Stimulated activated CD4-positive, alpha-beta T cell treated with anti-CD3 and anti-CD28 coated beads, Interleukin-4, amount 100 ng/mL, for 4 hours (primary cell): Measurements from ENCODE around the gene RRP9.

Experiments
- DNase-seq, 2 experiments: peaks; one replicate each; pipeline ENCODE4 v3.0.0-alpha.2; 2020

RRP9 gene

DNA sequence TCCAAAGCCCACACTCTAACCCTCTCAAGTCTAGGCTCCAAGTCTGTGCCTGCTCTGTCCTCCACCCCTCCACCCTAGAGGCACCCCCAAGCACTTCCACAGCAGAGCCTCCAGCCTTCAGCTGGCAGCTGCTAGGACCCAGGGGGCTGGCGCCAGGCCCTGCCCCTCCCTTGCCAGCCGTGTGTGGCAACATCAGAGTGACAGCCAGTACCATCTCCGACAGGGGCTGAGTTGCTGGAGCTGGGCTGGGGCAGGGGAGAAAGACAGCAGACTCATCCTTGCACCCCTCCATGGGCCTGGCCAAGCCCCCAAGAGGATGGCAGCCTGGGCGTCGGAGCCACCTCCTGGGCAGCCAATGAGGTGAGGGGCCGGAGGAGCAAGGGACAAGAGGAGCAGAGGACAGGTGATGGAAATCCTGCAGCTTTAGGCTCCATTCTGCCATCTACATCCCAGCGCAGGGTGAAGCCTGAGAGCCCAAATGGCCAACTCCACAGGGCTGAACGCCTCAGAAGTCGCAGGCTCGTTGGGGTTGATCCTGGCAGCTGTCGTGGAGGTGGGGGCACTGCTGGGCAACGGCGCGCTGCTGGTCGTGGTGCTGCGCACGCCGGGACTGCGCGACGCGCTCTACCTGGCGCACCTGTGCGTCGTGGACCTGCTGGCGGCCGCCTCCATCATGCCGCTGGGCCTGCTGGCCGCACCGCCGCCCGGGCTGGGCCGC is 13.6 kb upstream of the RRP9 start, which contains the start of gene GPR62:
Gene GPR62, plus strand, starts transcription at position 207 of the 718 bp plus-strand sequence. Its CDS starts 272 bp downstream, at position 479.
- no peak for DNase-seq

- no peak for DNase-seq
Observed at GRCh38 chr3:51954713-51955112, 13.0 kb upstream of the RRP9 start.

DNA sequence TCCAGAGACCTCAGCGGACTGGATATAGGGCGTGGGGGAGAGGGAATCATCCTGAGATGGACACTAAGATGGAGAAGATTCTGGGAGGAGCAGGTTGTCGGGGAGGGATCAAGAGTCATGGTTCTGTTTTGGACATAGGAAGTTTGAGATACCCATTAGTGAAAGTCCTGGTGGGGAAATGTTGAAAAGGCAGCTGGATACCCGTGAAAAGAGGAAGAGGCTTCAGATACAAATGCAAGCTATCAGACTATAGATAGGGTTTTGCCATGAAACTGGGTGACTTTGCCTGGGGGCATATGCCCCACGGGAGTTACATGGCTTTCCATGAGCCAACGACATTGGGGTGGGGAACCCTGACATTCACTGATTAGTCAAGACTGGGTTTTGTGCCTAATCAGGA is 12.4 kb upstream of the RRP9 start:
- no peak for DNase-seq

- no peak for DNase-seq
Observed at GRCh38 chr3:51953445-51953844, 11.7 kb upstream of the RRP9 start.

- no peak for DNase-seq
Observed at GRCh38 chr3:51950899-51951298, 9.2 kb upstream of the RRP9 start.

- no peak for DNase-seq
Observed at GRCh38 chr3:51949121-51949520, 7.4 kb upstream of the RRP9 start.

- no peak for DNase-seq
Observed at GRCh38 chr3:51948016-51948580, 6.4 kb upstream of the RRP9 start.

DNA sequence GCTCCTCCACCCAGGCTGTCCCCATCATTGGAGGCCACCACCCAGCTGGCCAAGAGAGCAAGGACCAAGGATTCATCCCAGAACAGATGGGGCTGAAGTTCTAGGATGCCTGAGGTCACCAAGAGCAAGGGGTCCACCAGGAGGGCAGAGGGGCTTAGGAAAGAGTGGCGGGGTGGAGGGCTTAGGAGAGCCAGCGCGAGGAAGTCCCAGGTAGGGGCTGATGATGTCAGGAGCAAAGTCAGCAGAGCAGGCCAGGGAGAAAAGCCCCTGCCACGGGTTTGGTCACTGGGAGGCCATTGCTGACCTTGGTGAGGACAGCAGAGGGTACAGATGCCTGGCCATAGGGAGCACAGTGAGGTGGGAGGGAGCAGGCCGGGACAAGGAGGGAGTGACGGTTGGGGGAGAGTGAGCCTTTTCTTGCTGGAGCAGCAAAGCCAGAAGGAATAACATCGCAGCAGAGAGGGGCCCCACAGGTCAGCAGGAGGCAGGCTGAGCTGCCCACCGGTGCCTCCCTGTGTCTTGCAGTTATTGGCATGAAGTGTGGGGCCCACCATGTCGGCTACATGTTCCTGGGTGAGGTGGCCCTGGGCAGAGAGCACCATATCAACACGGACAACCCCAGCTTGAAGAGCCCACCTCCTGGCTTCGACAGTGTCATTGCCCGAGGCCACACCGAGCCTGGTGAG is 5.7 kb upstream of the RRP9 start:
- DNase-seq: no peak

DNA sequence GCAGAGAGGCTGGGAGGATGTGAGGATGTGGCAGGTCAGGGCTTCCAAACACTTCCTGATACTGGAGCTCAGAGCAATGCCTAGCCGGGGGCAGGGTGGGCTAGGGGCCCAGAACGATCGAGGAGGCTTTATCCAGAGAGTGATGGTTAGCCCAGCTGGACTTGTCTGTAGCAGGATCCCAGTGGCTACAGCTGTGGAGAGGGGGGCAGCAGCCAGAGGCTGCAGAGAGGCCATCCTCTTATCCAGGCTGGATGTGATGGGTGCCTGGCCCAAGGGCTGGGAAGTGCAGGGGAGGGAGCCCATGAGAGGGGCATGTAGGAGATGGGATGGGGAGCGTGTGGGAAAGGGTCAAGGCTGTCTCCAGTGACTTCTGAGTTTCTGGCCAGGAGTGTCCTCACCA is 5.1 kb upstream of the RRP9 start:
- DNase-seq: no peak

- no peak for DNase-seq
Observed at GRCh38 chr3:51945926-51946705, 4.4 kb upstream of the RRP9 start.

GRCh38 chr3:51945031-51945840 is 3.5 kb upstream of the RRP9 start:
- no peak for DNase-seq

DNA sequence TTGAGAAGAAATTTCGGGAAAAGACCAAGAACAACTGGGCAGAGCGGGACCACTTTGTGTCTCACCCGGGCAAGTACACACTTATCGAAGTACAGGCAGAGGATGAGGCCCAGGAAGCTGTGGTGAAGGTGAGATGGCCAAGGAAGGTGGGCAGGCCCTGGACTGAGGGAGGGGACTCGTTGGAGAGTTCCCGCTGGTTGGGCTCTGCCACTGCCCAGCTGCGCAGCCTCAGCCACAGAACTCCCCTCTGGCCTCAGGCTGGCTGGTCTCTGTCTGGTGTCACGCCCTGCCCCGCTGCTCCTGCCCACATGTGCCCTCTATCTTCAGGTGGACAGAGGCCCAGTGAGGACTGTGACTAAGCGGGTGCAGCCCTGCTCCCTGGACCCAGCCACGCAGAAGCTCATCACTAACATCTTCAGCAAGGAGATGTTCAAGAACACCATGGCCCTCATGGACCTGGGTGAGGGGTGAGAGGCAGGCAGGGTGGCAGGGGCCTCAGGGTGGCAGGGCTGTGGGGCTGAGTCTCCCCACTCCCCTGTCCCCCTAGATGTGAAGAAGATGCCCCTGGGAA is 2.8 kb upstream of the RRP9 start:
- no peak for DNase-seq

DNA sequence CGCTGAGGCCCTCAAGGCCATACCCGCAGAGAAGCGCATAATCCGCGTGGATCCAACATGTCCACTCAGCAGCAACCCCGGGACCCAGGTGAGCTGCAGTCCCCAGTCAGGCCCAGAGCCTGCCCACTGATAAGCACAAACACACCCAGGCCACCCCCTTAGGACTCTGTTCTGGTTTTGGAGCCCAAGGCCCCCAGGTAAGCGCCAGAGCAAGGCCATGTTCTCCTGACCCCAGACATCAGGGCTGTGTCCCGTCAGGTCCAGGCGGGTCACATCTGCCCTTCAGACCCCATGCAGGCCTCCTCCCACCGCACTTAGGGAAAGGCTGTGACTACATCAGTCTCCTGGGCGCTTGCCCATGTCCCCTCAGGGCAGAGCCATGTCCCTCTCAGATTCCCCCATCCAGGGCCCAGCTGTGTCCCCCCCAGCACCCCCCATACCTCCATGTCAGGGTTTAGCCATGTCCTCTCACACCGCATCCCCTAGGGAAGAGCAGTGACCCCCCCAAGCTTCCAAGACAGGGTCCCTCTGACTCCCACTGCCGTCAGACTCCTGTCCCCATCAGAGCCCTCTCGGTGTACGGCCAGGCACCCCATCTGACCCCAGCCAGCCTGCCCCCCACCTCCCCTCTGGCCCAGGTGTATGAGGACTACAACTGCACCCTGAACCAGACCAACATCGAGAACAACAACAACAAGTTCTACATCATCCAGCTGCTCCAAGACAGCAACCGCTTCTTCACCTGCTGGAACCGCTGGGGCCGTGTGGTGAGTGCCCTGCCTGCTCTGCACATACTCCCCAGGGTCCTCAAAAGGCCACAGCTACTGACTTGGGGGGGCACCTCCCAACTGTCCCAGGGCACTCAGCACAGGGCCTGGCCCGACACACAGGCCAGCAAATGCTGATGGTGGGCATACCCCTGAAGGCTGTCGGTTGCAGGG is 2.0 kb upstream of the RRP9 start:
- no peak for DNase-seq

- DNase-seq: peak; percentile 56 to 72
Observed at GRCh38 chr3:51942603-51943450, 1.1 kb upstream of the RRP9 start.

- DNase-seq: no peak
Observed at GRCh38 chr3:51941463-51941797, 274 bp downstream of the RRP9 start.

DNA sequence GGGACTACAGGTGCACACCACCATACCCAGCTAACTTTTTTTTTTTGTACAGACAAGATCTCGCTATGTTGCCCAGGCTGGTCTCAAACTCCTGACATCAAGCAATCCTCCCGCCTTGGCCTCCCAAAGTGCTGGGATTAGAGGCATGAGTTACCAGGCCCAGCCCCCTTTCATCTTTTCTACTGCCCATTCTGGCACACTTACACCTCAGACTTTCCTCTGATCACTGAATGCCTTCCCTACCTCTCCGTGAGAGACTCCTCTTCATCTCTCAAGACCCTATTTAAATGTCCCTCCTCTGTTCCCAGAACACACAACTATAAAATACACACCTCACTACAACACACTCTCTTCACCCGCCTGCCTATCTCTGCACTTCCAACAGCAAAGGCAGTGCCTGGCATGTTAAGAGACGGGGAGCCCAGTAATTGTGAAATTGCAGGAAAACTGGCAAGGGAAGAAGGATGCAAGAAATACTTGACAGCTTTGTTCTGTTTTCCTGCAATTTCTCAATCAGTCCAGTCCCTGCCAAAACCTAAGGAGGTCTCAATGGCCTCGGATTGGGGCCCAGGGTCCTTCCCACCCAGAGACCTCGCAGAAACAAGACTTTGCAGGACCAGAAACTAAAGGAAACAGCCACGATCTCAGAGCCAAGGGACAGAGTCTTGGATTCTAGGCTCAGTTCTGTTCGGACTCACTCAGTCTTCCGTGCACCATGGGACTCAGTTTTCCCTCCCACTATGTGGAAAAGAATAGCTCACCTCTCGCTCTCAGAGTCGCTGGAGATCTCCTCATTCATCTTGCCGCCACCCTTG is 849 bp downstream of the RRP9 start:
- no peak for DNase-seq

GRCh38 chr3:51938780-51939425 is 2.8 kb downstream of the RRP9 start:
- DNase-seq: no peak

DNA sequence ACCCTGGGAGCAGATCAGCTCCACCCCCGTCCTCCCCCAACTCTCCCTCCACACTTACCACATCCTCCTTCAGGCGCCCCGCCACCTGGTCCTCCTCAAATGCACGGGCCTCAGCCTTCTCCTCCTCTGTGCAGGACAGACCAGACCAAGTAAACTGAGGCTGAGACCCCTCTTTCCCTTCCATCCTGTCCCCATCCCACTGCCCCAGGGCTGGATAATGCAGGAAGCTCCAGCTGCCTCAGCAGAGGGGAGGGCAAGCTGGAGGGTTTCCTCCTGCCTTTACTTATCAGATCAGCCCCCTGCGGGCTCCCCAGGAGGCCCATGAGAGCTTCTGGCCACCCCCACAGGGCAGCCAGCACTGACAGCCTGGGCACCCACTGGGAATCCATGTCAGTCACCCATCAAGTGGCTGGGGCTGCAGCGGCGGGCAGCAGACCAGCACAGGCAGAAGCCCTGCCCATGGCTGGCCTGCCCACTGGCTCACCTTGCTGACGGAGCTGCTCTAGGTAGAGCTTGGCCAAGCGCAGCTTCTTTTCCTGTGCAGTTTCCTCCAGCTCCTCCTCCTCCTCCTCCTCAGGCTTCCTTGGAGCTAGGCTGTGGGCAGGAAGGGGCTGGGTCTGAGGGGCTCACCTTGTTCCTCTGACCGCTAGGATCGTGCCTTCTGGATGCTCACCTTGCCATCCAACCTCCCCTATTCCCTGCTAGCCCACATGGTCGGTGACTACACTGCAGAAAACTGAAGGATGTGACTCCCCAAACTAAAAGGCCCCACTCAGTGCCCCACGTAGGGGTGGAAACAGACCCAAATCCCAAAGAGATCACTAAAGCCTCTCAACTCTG is 3.9 kb downstream of the RRP9 start:
- no peak for DNase-seq
